AG04450 (cell line): Measurements from ENCODE around the gene ZNF398. TPM values are rescaled to one million over a fixed set of nuclear protein-coding genes. Genes with fewer than 3 reads are reported as not detected.

ENCODE experiments used
- CTCF ChIA-PET: fragments of 300-600, 350-600 bp; formaldehyde crosslinking; extraction: SDS; loops from one replicate; lab custom pipeline; 2022; ENCODE audit warnings: antibody characterized with exemption, inconsistent platforms; lab: Charles Lee
- POLR2A ChIA-PET: fragments of 350-600 bp; formaldehyde crosslinking; extraction: SDS; loops from one replicate; lab custom pipeline; 2021; ENCODE audit warnings: antibody characterized with exemption, inconsistent platforms; lab: Yijun Ruan, JAX
- DNase-seq: peaks from one replicate; pipeline ENCODE4 v3.0.0-alpha.2; 2011; ENCODE audit warnings: low read depth, low spot score
- H3K27ac ChIP-seq: one replicate; pipeline ENCODE4 v1.5.1; 2012; ENCODE audit warnings: low read depth, low read length, control low read depth
- H3K27me3 ChIP-seq: one replicate; pipeline ENCODE4 v1.6.0; 2012; ENCODE audit warnings: low read length; ENCODE audit not compliant: control insufficient read depth, insufficient read depth
- H3K4me3 ChIP-seq: 2 replicates; pipeline ENCODE4 v1.5.1; 2011; ENCODE audit warnings: mild to moderate bottlenecking, low read depth, low read length, control low read depth
- H3K9me3 ChIP-seq: 2 replicates; pipeline ENCODE4 v1.5.1; 2012; ENCODE audit warnings: low read length; ENCODE audit not compliant: control insufficient read depth, insufficient read depth
- CTCF ChIP-seq: IDR thresholded peaks from 2 replicates; pipeline ENCODE4 v1.5.1; 2011; ENCODE audit warnings: low read depth, low read length, control low read depth, inconsistent platforms
- polyA plus RNA-seq: library from polyadenylated mRNA; depleted of rRNA; stranded (reverse); fragments of >200 nt; gene quantifications from 2 replicates; pipeline ENCODE4 v1.2.3, GENCODE V29; 2011

The ZNF398 gene
- polyA plus RNA-seq, 1 experiment = 6.6 TPM

- no peak overlapping the region for H3K27ac ChIP-seq
- H3K27me3 ChIP-seq = no peaks in the 10 kb centered on the region
- DNase-seq = no peak
- no peaks in the 10 kb centered on the region for H3K9me3 ChIP-seq
- POLR2A ChIA-PET = no interaction called here
- no peak overlapping the region for H3K4me3 ChIP-seq
- CTCF ChIA-PET = no interaction called here
- TF ChIP-seq CTCF = no peak
Measured at GRCh38 chr7:149216402-149216801, 69.1 kb downstream of the ZNF398 start.

- Histone ChIP-seq H3K27ac (no peak overlapping the region), H3K4me3 (no peak overlapping the region), H3K9me3 (no peaks in the 10 kb centered on the region), H3K27me3 (no peaks in the 10 kb centered on the region)
- no peak for TF ChIP-seq CTCF
- POLR2A ChIA-PET = no interaction called here
- DNase-seq = no peak
- CTCF ChIA-PET = interaction anchor here (0.7 kb wide), 1 partner anchor 43 kb away, joined by 7 read pairs; no protein-coding TSS in a partner anchor
Measured at GRCh38 chr7:149217570-149217969, 70.3 kb downstream of the ZNF398 start.

GRCh38 chr7:149218469-149219420, 71.5 kb downstream of the ZNF398 start:
- TF ChIP-seq CTCF = no peak
- Histone ChIP-seq H3K27ac (no peak overlapping the region), H3K27me3 (no peaks in the 10 kb centered on the region), H3K9me3 (no peaks in the 10 kb centered on the region), H3K4me3 (no peak overlapping the region)
- POLR2A ChIA-PET = interaction anchor here (0.9 kb wide), 1 partner anchor 23 kb away, joined by 3 read pairs; the partner anchor contains the start of gene ZNF282
- DNase-seq = no peak
- CTCF ChIA-PET = interaction anchor here (2.0 kb wide), 1 partner anchor 23 kb away, joined by 8 read pairs; the partner anchor contains the start of gene ZNF282

DNA sequence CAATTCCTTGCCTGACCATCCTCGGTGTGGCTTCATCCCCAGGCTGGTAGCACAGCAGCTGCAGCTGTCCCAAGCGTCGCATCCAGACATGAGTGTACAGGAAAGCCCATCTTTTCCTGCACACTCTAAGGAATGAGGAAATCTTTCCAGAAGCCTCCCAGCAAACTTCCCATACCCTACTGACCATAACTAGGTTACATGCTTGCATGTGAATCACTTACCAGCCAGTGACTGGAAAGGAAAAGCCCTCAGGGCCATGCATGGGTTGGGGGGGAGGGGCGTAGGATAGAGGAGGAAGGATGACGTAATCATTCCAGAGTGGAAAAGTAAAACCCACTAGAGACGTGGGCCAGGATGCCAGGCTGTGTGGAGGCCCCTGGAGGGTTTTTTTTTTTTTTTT, 73.3 kb downstream of the ZNF398 start:
- CTCF ChIA-PET = no interaction called here
- no peak for TF ChIP-seq CTCF
- H3K27ac ChIP-seq = no peak overlapping the region
- POLR2A ChIA-PET = no interaction called here
- no peak for DNase-seq
- H3K4me3 ChIP-seq = no peak overlapping the region
- no peaks in the 10 kb centered on the region for H3K27me3 ChIP-seq
- peaks cover 9% of the 10 kb centered on the region; the same call in 1 of the 2 replicates for H3K9me3 ChIP-seq

DNA sequence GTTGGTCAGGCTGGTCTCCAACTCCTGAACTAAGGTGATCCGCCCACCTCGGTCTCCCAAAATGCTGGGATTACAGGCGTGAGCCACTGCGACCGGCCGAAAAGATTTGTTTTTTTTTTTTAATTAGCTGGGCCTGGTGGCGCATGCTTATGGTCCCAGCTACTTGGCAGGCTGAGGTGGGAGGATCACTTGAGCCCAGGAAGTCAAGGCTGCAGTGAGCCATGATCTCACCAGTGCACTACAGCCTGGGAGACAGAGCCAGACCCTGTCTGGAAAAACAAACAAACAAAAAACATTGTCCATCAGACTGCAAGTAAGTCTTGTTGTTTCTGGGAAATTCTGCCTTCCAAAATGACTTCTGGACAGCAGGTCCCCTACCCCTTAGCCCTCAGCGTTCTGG, 75.9 kb downstream of the ZNF398 start:
- H3K9me3 ChIP-seq = peaks cover 13% of the 10 kb centered on the region; the same call in 1 of the 2 replicates
- POLR2A ChIA-PET = interaction anchor here (0.7 kb wide), 1 partner anchor 196 kb away, joined by 4 read pairs; no protein-coding TSS in a partner anchor
- DNase-seq = no peak
- TF ChIP-seq CTCF = no peak
- no peak overlapping the region for H3K27ac ChIP-seq
- no peak overlapping the region for H3K4me3 ChIP-seq
- CTCF ChIA-PET = interaction anchor here (1.0 kb wide), 1 partner anchor 10 kb away, joined by 4 read pairs; no protein-coding TSS in a partner anchor
- H3K27me3 ChIP-seq = no peaks in the 10 kb centered on the region
